Muscle layer of duodenum (tissue), 2 donors: ENCODE results near the gene OR2T33.
"Not testable (repeated sequence)": the region's sequence is repeated elsewhere in the genome, so short reads cannot be mapped to it uniquely, and the experiment has no call there.

Experiments used
- H3K27ac ChIP-seq: one replicate; pipeline ENCODE4 v1.7.0; 2013; ENCODE audit warnings: mild to moderate bottlenecking, low read length
- H3K27me3 ChIP-seq: one replicate; pipeline ENCODE4 v1.7.0; 2013; ENCODE audit warnings: low read depth, mild to moderate bottlenecking, control low read depth, low read length
- H3K36me3 ChIP-seq, 2 donors: one replicate each; pipeline ENCODE4 v1.7.0; 2013; ENCODE audit warnings: low read length in 2 of 2, control low read depth in 1 of 2, mild to moderate bottlenecking in 1 of 2; ENCODE audit not compliant: insufficient read depth in 2 of 2, control insufficient read depth in 1 of 2
- H3K4me1 ChIP-seq, 2 donors: one replicate each; pipeline ENCODE4 v1.7.0; 2013; ENCODE audit warnings: low read length in 2 of 2, mild to moderate bottlenecking in 2 of 2, control low read depth in 1 of 2, moderate library complexity in 1 of 2; ENCODE audit not compliant: insufficient read depth in 2 of 2, control insufficient read depth in 1 of 2
- H3K4me3 ChIP-seq, 2 donors: one replicate each; pipeline ENCODE4 v1.7.0; 2013; ENCODE audit warnings: low read length in 2 of 2, low read depth in 1 of 2, mild to moderate bottlenecking in 1 of 2
- H3K9me3 ChIP-seq, 2 donors: one replicate each; pipeline ENCODE4 v1.7.0; 2013; ENCODE audit warnings: low read length in 2 of 2, control low read depth in 1 of 2, mild to moderate bottlenecking in 1 of 2; ENCODE audit not compliant: control insufficient read depth in 1 of 2
- donor health status: healthy.

Gene OR2T33

GRCh38 chr1:248277876-248278275 lies at the start of gene OR2T33:
Gene OR2T33 (minus strand): TSS chr1:248277976. CDS start chr1:248273814, 4,162 bp downstream.
- H3K4me3 ChIP-seq: no peak within 1 kb of the TSS
- H3K27me3 ChIP-seq: no peaks in the 10 kb centered on the region
- no peaks in the 10 kb centered on the region for H3K36me3 ChIP-seq
- H3K4me1 ChIP-seq: no peaks in the 10 kb centered on the region
- peaks cover 0 to 2% of the 10 kb centered on the region in 2 donors for H3K9me3 ChIP-seq
- no peak within 1 kb of the TSS for H3K27ac ChIP-seq

- Histone ChIP-seq H3K4me1 (no peaks in the 10 kb centered on the region), H3K27me3 (no peaks in the 10 kb centered on the region), H3K36me3 (no peaks in the 10 kb centered on the region), H3K4me3 (no peak within 1 kb of the TSS), H3K27ac (no peak within 1 kb of the TSS), H3K9me3 (no peaks in the 10 kb centered on the region)
These were observed 46.7 kb upstream of the OR2T33 start, which contains the start of gene OR2M7 for GRCh38 chr1:248324468-248324867. Gene OR2M7 (minus strand): TSS chr1:248324568. CDS start chr1:248324568, 0 bp downstream.

- Histone ChIP-seq H3K36me3 (no peaks in the 10 kb centered on the region), H3K4me1 (no peaks in the 10 kb centered on the region), H3K27me3 (no peaks in the 10 kb centered on the region), H3K4me3 (no peak overlapping the region), H3K27ac (no peak overlapping the region), H3K9me3 (peaks cover 0 to 18% of the 10 kb centered on the region in 2 donors)
These were observed 39.0 kb upstream of the OR2T33 start for GRCh38 chr1:248316796-248317195.

- not testable (repeated sequence) for H3K4me3 ChIP-seq, H3K9me3 ChIP-seq, H3K36me3 ChIP-seq, H3K4me1 ChIP-seq, H3K27ac ChIP-seq, H3K27me3 ChIP-seq
These were observed 29.0 kb upstream of the OR2T33 start for GRCh38 chr1:248306740-248307139.

GRCh38 chr1:248306103-248306502 lies 28.3 kb upstream of the OR2T33 start:
- H3K4me1 ChIP-seq: no peaks in the 10 kb centered on the region
- H3K36me3 ChIP-seq: no peaks in the 10 kb centered on the region
- H3K27ac ChIP-seq: no peak overlapping the region
- H3K4me3 ChIP-seq: no peak overlapping the region
- H3K9me3 ChIP-seq: peaks cover 0 to 2% of the 10 kb centered on the region in 2 donors
- H3K27me3 ChIP-seq: no peaks in the 10 kb centered on the region

GRCh38 chr1:248305672-248306071 lies 27.9 kb upstream of the OR2T33 start:
- not testable (repeated sequence) for H3K4me3 ChIP-seq, H3K27me3 ChIP-seq, H3K36me3 ChIP-seq, H3K27ac ChIP-seq, H3K9me3 ChIP-seq, H3K4me1 ChIP-seq

- H3K9me3 ChIP-seq: peaks cover 0 to 2% of the 10 kb centered on the region in 2 donors
These were observed 25.5 kb upstream of the OR2T33 start, which contains the start of gene OR2T12 for GRCh38 chr1:248303324-248303723. Gene OR2T12 (minus strand): TSS chr1:248303424. CDS start chr1:248295578, 7,846 bp downstream.

GRCh38 chr1:248288391-248288790 lies 10.6 kb upstream of the OR2T33 start:
- Histone ChIP-seq H3K27me3 (no peaks in the 10 kb centered on the region), H3K36me3 (no peaks in the 10 kb centered on the region), H3K9me3 (peaks cover 0 to 5% of the 10 kb centered on the region in 2 donors), H3K27ac (no peak overlapping the region), H3K4me3 (no peak overlapping the region), H3K4me1 (no peaks in the 10 kb centered on the region)

More at GRCh38 chr1:248303324-248303723, 25.5 kb upstream of the OR2T33 start, which contains the start of gene OR2T12:
- Histone ChIP-seq H3K36me3 (no peaks in the 10 kb centered on the region), H3K4me3 (no peak within 1 kb of the TSS), H3K27ac (no peak within 1 kb of the TSS), H3K27me3 (no peaks in the 10 kb centered on the region), H3K4me1 (no peaks in the 10 kb centered on the region)

GRCh38 chr1:248273225-248273624 lies 4.6 kb downstream of the OR2T33 start:
- H3K36me3 ChIP-seq, H3K4me1 ChIP-seq, H3K27ac ChIP-seq, H3K27me3 ChIP-seq, H3K9me3 ChIP-seq, H3K4me3 ChIP-seq: not testable (repeated sequence)

- Histone ChIP-seq H3K27me3 (no peaks in the 10 kb centered on the region), H3K4me3 (no peak overlapping the region), H3K4me1 (no peaks in the 10 kb centered on the region), H3K27ac (no peak overlapping the region), H3K36me3 (no peaks in the 10 kb centered on the region), H3K9me3 (no peaks in the 10 kb centered on the region)
These were observed 9.6 kb downstream of the OR2T33 start for GRCh38 chr1:248268178-248268577.

GRCh38 chr1:248259309-248259708 lies 18.5 kb downstream of the OR2T33 start:
- not testable (repeated sequence) for H3K27ac ChIP-seq, H3K27me3 ChIP-seq, H3K9me3 ChIP-seq, H3K4me3 ChIP-seq, H3K36me3 ChIP-seq, H3K4me1 ChIP-seq

- Histone ChIP-seq H3K27ac (no peak overlapping the region), H3K27me3 (no peaks in the 10 kb centered on the region), H3K4me1 (no peaks in the 10 kb centered on the region), H3K36me3 (no peaks in the 10 kb centered on the region), H3K4me3 (no peak overlapping the region), H3K9me3 (no peaks in the 10 kb centered on the region)
These were observed 34.6 kb downstream of the OR2T33 start for GRCh38 chr1:248243204-248243603.
